DND-41 (cell line): ENCODE measurements around the gene KIF1A.

ENCODE experiments used
- ATAC-seq: fragments of 200-7000 bp; cut with Tn5 transposase; 3 replicates; pipeline ENCODE4 v1.9.1; 2021; ENCODE audit warnings: low read depth; ENCODE audit not compliant: insufficient read depth
- DNase-seq: peaks from one replicate; pipeline ENCODE4 v3.0.0-alpha.2; 2020
- H2AFZ ChIP-seq: 2 replicates; pipeline ENCODE4 v1.6.0; 2012; ENCODE audit warnings: low read depth, low read length
- H3K27ac ChIP-seq: 2 replicates; pipeline ENCODE4 v1.5.1; 2012; ENCODE audit warnings: low read length, inconsistent platforms
- H3K27me3 ChIP-seq: fragments of 200-600 bp; sonication (generic); 2 replicates; pipeline ENCODE4 v1.6.0; 2012; ENCODE audit warnings: low read length, mild to moderate bottlenecking, inconsistent platforms; ENCODE audit not compliant: insufficient read depth, poor library complexity
- H3K36me3 ChIP-seq: 2 replicates; pipeline ENCODE4 v1.5.1; 2012; ENCODE audit warnings: low read length, inconsistent platforms; ENCODE audit not compliant: insufficient read depth
- H3K4me1 ChIP-seq: 2 replicates; pipeline ENCODE4 v1.5.1; 2012; ENCODE audit warnings: mild to moderate bottlenecking, low read length; ENCODE audit not compliant: insufficient read depth
- H3K4me2 ChIP-seq: 2 replicates; pipeline ENCODE4 v1.6.0; 2012; ENCODE audit warnings: mild to moderate bottlenecking, moderate library complexity, low read length, inconsistent platforms; ENCODE audit not compliant: insufficient read depth
- H3K4me3 ChIP-seq, 2 experiments: fragments of 200-600 bp in 1 of 2; shearing (Covaris generic) in 1 of 2; 2 replicates each; pipeline ENCODE4 v1.5.1; 2012 to 2016; ENCODE audit warnings: inconsistent platforms in 2 of 2, low read length in 2 of 2, mild to moderate bottlenecking in 2 of 2, low read depth in 1 of 2, moderate library complexity in 1 of 2
- H3K79me2 ChIP-seq: 2 replicates; pipeline ENCODE4 v1.6.0; 2012; ENCODE audit warnings: low read length, inconsistent platforms; ENCODE audit not compliant: insufficient read depth
- H3K9ac ChIP-seq: 2 replicates; pipeline ENCODE4 v1.6.0; 2012; ENCODE audit warnings: low read depth, mild to moderate bottlenecking, inconsistent platforms, low read length, moderate library complexity
- H3K9me3 ChIP-seq: 2 replicates; pipeline ENCODE4 v1.5.1; 2012; ENCODE audit warnings: low read length, moderate library complexity, mild to moderate bottlenecking, inconsistent platforms; ENCODE audit not compliant: insufficient read depth, severe bottlenecking
- H4K20me1 ChIP-seq: 2 replicates; pipeline ENCODE4 v1.6.0; 2012; ENCODE audit warnings: low read length; ENCODE audit not compliant: insufficient read depth
- EZH2 ChIP-seq: IDR thresholded peaks from 3 replicates; pipeline ENCODE4 v1.6.1; 2012; ENCODE audit warnings: borderline replicate concordance, low read depth, mild to moderate bottlenecking, moderate library complexity, low read length, inconsistent platforms; ENCODE audit not compliant: severe bottlenecking
- TF ChIP-seq, protein P1 (sequence below): IDR thresholded peaks from 2 replicates; pipeline ENCODE4 v1.5.1; 2012; ENCODE audit warnings: borderline replicate concordance, low read length, moderate library complexity, mild to moderate bottlenecking; ENCODE audit not compliant: poor library complexity, severe bottlenecking; ENCODE audit errors: extremely low read depth

The KIF1A gene

DNA sequence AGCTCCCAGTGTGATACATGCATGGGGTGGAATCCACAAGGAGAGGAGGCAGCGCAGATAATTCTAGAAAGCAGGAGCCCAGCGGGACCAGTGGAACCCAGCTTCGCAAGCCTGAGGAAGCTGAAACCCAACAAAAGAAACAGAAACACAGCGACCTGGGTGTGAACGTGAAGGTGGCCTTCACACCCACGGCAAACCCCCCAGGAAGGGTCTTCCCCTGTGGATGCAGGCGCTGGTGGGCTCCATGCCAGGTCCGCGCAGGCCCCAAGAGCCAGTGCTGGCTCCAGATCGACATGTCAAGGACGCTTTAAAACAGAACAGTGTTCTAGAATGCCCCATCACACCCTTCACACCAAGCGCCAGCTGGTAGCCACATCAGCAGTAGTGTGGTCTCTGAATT lies 22.1 kb downstream of the KIF1A start:
- H2AFZ ChIP-seq, result no peak overlapping the region
- no peak overlapping the region for H3K27ac ChIP-seq
- DNase-seq, result no peak
- peaks cover 12% of the 10 kb centered on the region for H3K27me3 ChIP-seq
- H3K4me1 ChIP-seq, result no peaks in the 10 kb centered on the region
- ATAC-seq, result no peak
- no peak for TF ChIP-seq EZH2
- TF ChIP-seq, protein P1, sequence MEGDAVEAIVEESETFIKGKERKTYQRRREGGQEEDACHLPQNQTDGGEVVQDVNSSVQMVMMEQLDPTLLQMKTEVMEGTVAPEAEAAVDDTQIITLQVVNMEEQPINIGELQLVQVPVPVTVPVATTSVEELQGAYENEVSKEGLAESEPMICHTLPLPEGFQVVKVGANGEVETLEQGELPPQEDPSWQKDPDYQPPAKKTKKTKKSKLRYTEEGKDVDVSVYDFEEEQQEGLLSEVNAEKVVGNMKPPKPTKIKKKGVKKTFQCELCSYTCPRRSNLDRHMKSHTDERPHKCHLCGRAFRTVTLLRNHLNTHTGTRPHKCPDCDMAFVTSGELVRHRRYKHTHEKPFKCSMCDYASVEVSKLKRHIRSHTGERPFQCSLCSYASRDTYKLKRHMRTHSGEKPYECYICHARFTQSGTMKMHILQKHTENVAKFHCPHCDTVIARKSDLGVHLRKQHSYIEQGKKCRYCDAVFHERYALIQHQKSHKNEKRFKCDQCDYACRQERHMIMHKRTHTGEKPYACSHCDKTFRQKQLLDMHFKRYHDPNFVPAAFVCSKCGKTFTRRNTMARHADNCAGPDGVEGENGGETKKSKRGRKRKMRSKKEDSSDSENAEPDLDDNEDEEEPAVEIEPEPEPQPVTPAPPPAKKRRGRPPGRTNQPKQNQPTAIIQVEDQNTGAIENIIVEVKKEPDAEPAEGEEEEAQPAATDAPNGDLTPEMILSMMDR, result no peak
- H4K20me1 ChIP-seq, result no peaks in the 10 kb centered on the region
- H3K4me3 ChIP-seq, result no peak overlapping the region
- no peaks in the 10 kb centered on the region for H3K36me3 ChIP-seq
- H3K9ac ChIP-seq, result no peak overlapping the region
- H3K79me2 ChIP-seq, result no peaks in the 10 kb centered on the region
- H3K9me3 ChIP-seq, result no peaks in the 10 kb centered on the region
- no peak overlapping the region for H3K4me2 ChIP-seq

DNA sequence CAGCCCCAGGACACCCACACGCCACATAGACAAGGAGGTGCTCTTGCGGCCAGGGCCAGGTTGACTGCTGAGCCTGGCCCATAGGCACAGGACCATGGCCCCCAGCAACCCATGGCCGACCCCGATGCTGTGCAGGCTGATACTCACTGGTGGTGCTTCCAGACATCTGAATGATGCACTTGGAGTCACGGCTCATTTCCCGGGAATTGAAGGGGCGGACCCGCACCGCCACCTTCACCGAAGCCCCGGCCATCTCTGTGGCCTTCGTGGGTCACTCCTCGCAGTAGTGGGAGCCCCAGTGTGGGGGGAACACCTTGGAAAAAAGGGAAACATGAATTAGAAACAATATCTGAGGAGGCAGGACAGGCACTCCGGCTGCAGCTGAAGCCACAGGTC lies 22.5 kb downstream of the KIF1A start:
- Histone ChIP-seq H3K9ac (no peak overlapping the region), H3K27ac (no peak overlapping the region), H3K4me2 (no peak overlapping the region), H4K20me1 (no peaks in the 10 kb centered on the region), H3K36me3 (no peaks in the 10 kb centered on the region), H3K27me3 (peaks cover 10% of the 10 kb centered on the region), H3K4me3 (no peak overlapping the region), H3K9me3 (no peaks in the 10 kb centered on the region), H3K79me2 (no peaks in the 10 kb centered on the region), H3K4me1 (no peaks in the 10 kb centered on the region), H2AFZ (no peak overlapping the region)
- DNase-seq (no peak), ATAC-seq (no peak)
- no peak for TF ChIP-seq EZH2
- TF ChIP-seq, protein P1, result no peak

DNA sequence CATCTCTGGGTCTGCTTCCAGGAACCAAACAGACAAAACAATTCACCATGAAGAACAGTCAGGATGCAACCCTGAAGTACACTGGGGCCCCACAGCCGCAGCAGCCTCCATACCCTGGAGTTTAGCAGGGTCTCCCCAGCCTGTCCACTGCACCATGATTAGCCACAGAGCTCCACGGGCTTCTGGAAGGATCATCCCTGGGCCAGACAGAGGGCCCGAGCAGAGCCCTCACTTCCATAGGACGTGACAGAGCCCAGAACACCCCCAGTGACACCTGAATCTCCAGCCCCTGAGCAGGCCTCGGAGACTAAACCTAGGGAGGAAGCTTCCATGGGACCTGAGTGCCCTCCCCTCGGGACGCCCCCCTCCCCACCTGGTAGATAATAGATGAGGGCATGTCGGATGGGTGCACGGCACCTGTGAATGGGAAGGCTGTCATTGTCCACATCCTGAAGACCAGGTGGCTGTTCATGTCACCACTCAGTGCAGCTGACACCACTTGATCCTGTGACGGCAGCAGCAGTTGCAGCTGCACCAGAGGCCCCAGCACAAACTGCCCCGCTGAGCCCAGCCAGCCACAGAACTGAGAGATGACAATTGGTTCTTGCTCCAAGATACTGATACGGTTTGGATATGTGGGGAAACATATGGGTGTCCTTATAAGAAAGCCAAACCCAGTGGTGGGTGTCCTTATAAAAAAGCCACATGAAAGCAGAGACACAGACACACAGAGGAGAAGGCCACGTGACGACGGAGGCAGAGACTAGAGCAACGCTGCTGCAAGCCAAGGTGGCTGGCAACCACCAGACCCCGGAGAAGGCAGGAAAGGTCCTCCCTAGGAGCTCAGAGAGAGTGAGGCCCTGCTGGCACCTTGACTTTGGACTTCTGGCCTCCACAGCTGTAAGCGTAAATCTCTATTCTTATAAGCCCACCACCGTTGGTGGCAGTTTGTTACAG lies 23.2 kb downstream of the KIF1A start:
- Histone ChIP-seq H2AFZ (no peak overlapping the region), H3K36me3 (no peaks in the 10 kb centered on the region), H3K4me1 (no peaks in the 10 kb centered on the region), H3K27ac (no peak overlapping the region), H3K9ac (no peak overlapping the region), H4K20me1 (no peaks in the 10 kb centered on the region), H3K4me3 (no peak overlapping the region), H3K4me2 (no peak overlapping the region), H3K27me3 (peaks cover 9% of the 10 kb centered on the region), H3K79me2 (no peaks in the 10 kb centered on the region), H3K9me3 (no peaks in the 10 kb centered on the region)
- TF ChIP-seq, protein P1, result no peak
- TF ChIP-seq EZH2, result no peak
- ATAC-seq (peak; percentile 70), DNase-seq (peak; percentile 33)
